ENCODE data around the gene TSPAN18. TPM values are rescaled to one million over a fixed set of nuclear protein-coding genes. Genes with fewer than 3 reads are reported as not detected.
A peak's percentile ranks its signal among the peaks of the same experiment; 100 is the strongest.

The TSPAN18 gene
- total and polyA plus RNA-seq, 11 donors = 40.0 to 151 (median 74.9) TPM

GRCh38 chr11:44702889-44703288, 23.9 kb upstream of the TSPAN18 start:
- H3K27ac ChIP-seq = peak overlapping the region in 4 of 12 donors; percentile 40 to 71 (median 58)
- ATAC-seq (peak; percentile 21 to 42 (median 24)), DNase-seq (no peak)
- no peak for TF ChIP-seq POLR2A (IDR thresholded peaks at IDR 0.05)
- TF ChIP-seq, protein P1, sequence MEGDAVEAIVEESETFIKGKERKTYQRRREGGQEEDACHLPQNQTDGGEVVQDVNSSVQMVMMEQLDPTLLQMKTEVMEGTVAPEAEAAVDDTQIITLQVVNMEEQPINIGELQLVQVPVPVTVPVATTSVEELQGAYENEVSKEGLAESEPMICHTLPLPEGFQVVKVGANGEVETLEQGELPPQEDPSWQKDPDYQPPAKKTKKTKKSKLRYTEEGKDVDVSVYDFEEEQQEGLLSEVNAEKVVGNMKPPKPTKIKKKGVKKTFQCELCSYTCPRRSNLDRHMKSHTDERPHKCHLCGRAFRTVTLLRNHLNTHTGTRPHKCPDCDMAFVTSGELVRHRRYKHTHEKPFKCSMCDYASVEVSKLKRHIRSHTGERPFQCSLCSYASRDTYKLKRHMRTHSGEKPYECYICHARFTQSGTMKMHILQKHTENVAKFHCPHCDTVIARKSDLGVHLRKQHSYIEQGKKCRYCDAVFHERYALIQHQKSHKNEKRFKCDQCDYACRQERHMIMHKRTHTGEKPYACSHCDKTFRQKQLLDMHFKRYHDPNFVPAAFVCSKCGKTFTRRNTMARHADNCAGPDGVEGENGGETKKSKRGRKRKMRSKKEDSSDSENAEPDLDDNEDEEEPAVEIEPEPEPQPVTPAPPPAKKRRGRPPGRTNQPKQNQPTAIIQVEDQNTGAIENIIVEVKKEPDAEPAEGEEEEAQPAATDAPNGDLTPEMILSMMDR (IDR thresholded peaks at IDR 0.05) = no peak
- H3K4me1 ChIP-seq = peaks cover 6 to 41% (median 17%) of the 10 kb centered on the region in 12 donors
- intact Hi-C loops (cut with DNase I) = loop anchor here in 2 of 10 donors (5.0 to 10.0 kb wide), 2 partner anchors 71 to 578 kb away; no protein-coding TSS in a partner anchor
- peaks cover 0 to 15% (median 6%) of the 10 kb centered on the region in 12 donors for H3K9me3 ChIP-seq
- no peak overlapping the region for H3K4me3 ChIP-seq
- 46 to 50% (median 47%) methylated on average over 3 to 4 of the region's 4 CpGs for WGBS, 4 donors
- H3K36me3 ChIP-seq = no peaks in the 10 kb centered on the region
- no peaks in the 10 kb centered on the region for H3K27me3 ChIP-seq

DNA sequence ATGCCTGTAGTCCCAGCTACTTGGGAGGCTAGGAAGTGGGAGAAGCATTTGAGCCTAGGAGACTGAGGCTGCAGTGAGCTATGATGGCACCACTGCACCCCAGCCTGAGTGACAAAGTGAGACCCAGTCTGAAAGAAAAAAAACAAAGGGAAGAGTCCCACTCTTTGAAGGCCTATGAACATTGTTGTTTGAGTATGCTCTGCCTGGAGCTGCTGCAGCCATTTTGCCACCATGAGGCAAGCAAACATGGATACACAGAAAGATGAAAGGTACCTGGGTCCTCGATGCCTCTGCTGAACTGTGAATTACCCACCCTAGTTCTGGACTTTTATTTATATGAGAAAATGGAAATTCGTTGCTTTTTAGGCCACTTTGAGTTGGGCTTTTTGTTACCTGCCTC, 19.7 kb upstream of the TSPAN18 start:
- no peak for DNase-seq
- Histone ChIP-seq H3K27me3 (no peaks in the 10 kb centered on the region), H3K36me3 (no peaks in the 10 kb centered on the region), H3K27ac (no peak overlapping the region), H3K4me3 (no peak overlapping the region), H3K9me3 (peaks cover 0 to 15% (median 6%) of the 10 kb centered on the region in 12 donors), H3K4me1 (peaks cover 0 to 7% (median 0%) of the 10 kb centered on the region in 12 donors)
- intact Hi-C loops (cut with DNase I) = loop anchor here in 1 of 10 donors (10.0 kb wide), 1 partner anchor 582 kb away; no protein-coding TSS in a partner anchor
- 91 to 100% (median 96%) methylated on average over 2 of the region's 2 CpGs for WGBS, 4 donors
- no peak for ATAC-seq
- TF ChIP-seq, protein P1 (IDR thresholded peaks at IDR 0.05) = no peak
- TF ChIP-seq POLR2A (IDR thresholded peaks at IDR 0.05) = no peak

DNA sequence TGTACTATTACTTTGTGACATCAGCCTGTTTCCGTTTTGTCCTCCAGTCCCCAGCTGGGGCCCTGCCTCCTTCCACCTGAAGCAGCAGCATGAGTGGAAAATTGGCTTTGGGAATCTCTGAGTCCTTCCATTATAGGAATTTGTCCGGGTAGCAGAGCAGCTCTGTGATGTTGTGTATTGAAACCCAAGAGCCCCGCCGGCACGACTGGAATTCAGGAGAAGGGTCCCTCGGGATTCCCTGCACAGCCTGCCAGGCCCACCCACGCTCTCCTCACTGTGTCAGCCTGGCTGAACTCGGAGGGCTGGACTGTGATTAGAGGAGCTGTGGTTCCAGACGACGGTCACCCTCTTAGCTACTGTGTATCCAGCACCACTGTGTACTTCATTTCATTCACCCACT, 18.8 kb upstream of the TSPAN18 start:
- H3K27ac ChIP-seq = no peak overlapping the region
- peak in 2 of 5 donors; percentile 46 to 53 for DNase-seq
- H3K9me3 ChIP-seq = peaks cover 0 to 15% (median 6%) of the 10 kb centered on the region in 12 donors
- H3K4me1 ChIP-seq = peaks cover 0 to 7% (median 0%) of the 10 kb centered on the region in 12 donors
- 37 to 49% (median 42%) methylated on average over 9 to 10 of the region's 10 CpGs for WGBS, 4 donors
- no peaks in the 10 kb centered on the region for H3K27me3 ChIP-seq
- intact Hi-C loops (cut with DNase I) = loop anchor here in 1 of 10 donors (10.0 kb wide), 1 partner anchor 583 kb away; no protein-coding TSS in a partner anchor
- no peak for TF ChIP-seq POLR2A (IDR thresholded peaks at IDR 0.05)
- TF ChIP-seq, protein P1 (IDR thresholded peaks at IDR 0.05) = no peak
- ATAC-seq = peak in 2 of 4 donors; percentile 20 to 73
- no peak overlapping the region for H3K4me3 ChIP-seq
- no peaks in the 10 kb centered on the region for H3K36me3 ChIP-seq

- Histone ChIP-seq H3K27me3 (no peaks in the 10 kb centered on the region), H3K4me3 (no peak overlapping the region), H3K36me3 (no peaks in the 10 kb centered on the region), H3K4me1 (peaks cover 0 to 7% (median 0%) of the 10 kb centered on the region in 12 donors), H3K27ac (no peak overlapping the region), H3K9me3 (peaks cover 0 to 10% (median 2%) of the 10 kb centered on the region in 12 donors)
- WGBS, 4 donors = 64 to 74% (median 69%) methylated on average over 6 of the region's 6 CpGs
- ATAC-seq = no peak
- no peak for DNase-seq
- intact Hi-C loops (cut with DNase I) = loop anchor here in 1 of 10 donors (10.0 kb wide), 1 partner anchor 584 kb away; no protein-coding TSS in a partner anchor
- TF ChIP-seq POLR2A (IDR thresholded peaks at IDR 0.05) = no peak
- TF ChIP-seq, protein P1 (IDR thresholded peaks at IDR 0.05) = no peak
These were observed 18.1 kb upstream of the TSPAN18 start for GRCh38 chr11:44708523-44709280.
